ENCODE data around the gene MRPL2. TPM values are rescaled to one million over a fixed set of nuclear protein-coding genes. Genes with fewer than 3 reads are reported as not detected.
A peak's percentile ranks its signal among the peaks of the same experiment; 100 is the strongest.

Gene MRPL2
- total RNA-seq, 1 experiment from 2014 or later, result 123 TPM

DNA sequence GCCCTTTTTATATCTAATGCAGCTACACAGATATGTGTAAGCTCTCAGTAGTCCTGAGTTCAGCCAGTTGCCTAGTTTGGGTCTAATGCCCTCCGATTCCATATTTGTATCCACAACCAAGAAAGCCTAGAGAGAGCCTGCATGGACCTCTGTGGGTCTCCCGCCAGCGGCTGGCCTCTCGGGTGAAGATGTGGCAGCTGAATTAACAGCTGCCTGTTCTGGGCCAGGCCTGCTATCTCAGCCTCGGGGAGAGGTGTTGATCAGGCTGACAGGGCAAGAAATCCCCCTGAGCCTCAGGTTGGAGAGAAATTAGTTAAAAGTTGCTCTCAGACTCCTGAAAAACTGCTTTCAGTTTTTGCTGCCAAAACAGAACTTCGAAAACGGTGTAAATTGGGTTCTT is 36.7 kb upstream of the MRPL2 start:
- no TSS peak for BruUV-seq (replicated peaks)
- no peak overlapping the region for H3K4me3 ChIP-seq (ENCODE audit: low read depth, low read length)
- Mint-ChIP-seq H3K27ac (ENCODE audit: unreplicated experiment) (peak overlapping the region; percentile 87), H3K36me3 (ENCODE audit: insufficient read depth, unreplicated experiment) (peaks cover 10% of the 10 kb centered on the region), H3K9me3 (ENCODE audit: unreplicated experiment) (no peaks in the 10 kb centered on the region), H3K4me3 (ENCODE audit: unreplicated experiment) (peak overlapping the region; percentile 19), H3K4me1 (ENCODE audit: low read depth, unreplicated experiment) (peaks cover 29% of the 10 kb centered on the region), H3K27me3 (ENCODE audit: insufficient read depth, unreplicated experiment) (no peaks in the 10 kb centered on the region)
- H3K4me1 ChIP-seq, result peaks cover 60% of the 10 kb centered on the region
- H3K36me3 ChIP-seq (ENCODE audit: control insufficient read depth, insufficient read depth, low read length), result no peaks in the 10 kb centered on the region
- CTCF ChIA-PET, result interaction anchor here (0.6 to 2.2 kb wide), 2 partner anchors 21 to 47 kb away, joined by 8 to 10 read pairs; no protein-coding TSS in a partner anchor
- POLR2A ChIA-PET, result interaction anchor here (0.6 to 1.4 kb wide), 2 partner anchors 17 to 20 kb away, joined by 8 to 17 read pairs; partner anchors contain the start of gene PTK7
- intact Hi-C loops (cut with micrococcal nuclease; ENCODE audit: unreplicated experiment), result no loop called here
- no peaks in the 10 kb centered on the region for H3K9me3 ChIP-seq
- TF ChIP-seq, protein P1, sequence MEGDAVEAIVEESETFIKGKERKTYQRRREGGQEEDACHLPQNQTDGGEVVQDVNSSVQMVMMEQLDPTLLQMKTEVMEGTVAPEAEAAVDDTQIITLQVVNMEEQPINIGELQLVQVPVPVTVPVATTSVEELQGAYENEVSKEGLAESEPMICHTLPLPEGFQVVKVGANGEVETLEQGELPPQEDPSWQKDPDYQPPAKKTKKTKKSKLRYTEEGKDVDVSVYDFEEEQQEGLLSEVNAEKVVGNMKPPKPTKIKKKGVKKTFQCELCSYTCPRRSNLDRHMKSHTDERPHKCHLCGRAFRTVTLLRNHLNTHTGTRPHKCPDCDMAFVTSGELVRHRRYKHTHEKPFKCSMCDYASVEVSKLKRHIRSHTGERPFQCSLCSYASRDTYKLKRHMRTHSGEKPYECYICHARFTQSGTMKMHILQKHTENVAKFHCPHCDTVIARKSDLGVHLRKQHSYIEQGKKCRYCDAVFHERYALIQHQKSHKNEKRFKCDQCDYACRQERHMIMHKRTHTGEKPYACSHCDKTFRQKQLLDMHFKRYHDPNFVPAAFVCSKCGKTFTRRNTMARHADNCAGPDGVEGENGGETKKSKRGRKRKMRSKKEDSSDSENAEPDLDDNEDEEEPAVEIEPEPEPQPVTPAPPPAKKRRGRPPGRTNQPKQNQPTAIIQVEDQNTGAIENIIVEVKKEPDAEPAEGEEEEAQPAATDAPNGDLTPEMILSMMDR (IDR thresholded peaks at IDR 0.05; ENCODE audit: insufficient read depth in 1 of 2, low read depth in 1 of 2, low read length in 1 of 2, severe bottlenecking in 1 of 2, unreplicated experiment in 1 of 2), result no peak
- H3K27me3 ChIP-seq (replicated peaks; ENCODE audit: control insufficient read depth, insufficient read depth, low read length), result no peaks in the 10 kb centered on the region
- DNase-seq, result no peak

DNA sequence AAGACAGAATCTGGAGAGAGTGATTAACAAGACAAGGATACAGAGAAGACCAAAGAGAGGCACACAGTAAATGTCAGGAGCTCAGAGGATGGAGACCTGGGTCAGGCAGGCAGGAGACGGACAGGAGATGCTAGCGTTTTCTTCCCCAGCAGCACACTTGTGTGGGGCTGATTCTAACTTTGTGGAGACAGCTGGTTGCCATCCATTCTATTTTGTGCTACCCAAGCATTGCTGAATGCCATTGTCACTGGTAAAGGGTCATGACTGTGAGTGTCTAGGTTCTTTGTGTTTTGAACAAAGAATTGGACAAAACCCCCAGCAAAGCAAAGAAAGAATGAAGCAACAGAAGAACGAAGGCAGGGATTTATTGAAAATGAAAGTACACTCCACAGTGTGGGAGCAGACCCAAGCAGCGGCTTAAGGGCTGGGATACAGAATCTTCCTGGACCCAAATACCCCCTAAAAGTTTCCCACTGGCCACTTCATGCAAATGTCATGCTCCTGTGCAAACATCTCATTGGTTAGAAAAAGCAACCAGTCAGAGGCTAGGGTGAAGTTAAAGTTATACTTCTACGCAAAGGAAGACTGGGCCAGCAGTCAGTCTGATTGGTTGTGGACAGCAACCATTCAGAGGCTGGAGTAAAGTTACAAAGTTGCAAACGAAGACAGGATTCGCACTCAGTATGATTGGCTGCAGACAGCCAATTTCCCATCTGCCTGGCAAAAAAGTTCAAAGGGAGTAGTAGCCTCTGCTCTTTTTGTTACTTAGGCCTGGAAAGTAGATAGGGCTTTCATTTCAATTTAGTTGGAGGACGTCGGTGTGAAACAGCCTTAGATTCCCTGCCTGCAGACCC is 34.4 kb upstream of the MRPL2 start:
- peaks cover 80% of the 10 kb centered on the region for H3K4me1 ChIP-seq
- BruUV-seq (replicated peaks), result no TSS peak
- no peaks in the 10 kb centered on the region for H3K9me3 ChIP-seq
- Mint-ChIP-seq H3K36me3 (ENCODE audit: insufficient read depth, unreplicated experiment) (peaks cover 21% of the 10 kb centered on the region), H3K9me3 (ENCODE audit: unreplicated experiment) (no peaks in the 10 kb centered on the region), H3K4me1 (ENCODE audit: low read depth, unreplicated experiment) (peaks cover 43% of the 10 kb centered on the region), H3K4me3 (ENCODE audit: unreplicated experiment) (peak overlapping the region; percentile 6), H3K27ac (ENCODE audit: unreplicated experiment) (peak overlapping the region; percentile 78), H3K27me3 (ENCODE audit: insufficient read depth, unreplicated experiment) (no peaks in the 10 kb centered on the region)
- TF ChIP-seq, protein P1 (IDR thresholded peaks at IDR 0.05; ENCODE audit: insufficient read depth in 1 of 2, low read depth in 1 of 2, low read length in 1 of 2, severe bottlenecking in 1 of 2, unreplicated experiment in 1 of 2), result no peak
- no peak overlapping the region for H3K4me3 ChIP-seq (ENCODE audit: low read depth, low read length)
- ChIA-PET CTCF (no interaction called here), POLR2A (interaction anchor here (0.7 kb wide), 1 partner anchor 12 kb away, joined by 4 read pairs; no protein-coding TSS in a partner anchor)
- H3K27me3 ChIP-seq (replicated peaks; ENCODE audit: control insufficient read depth, insufficient read depth, low read length), result no peaks in the 10 kb centered on the region
- DNase-seq, result no peak
- intact Hi-C loops (cut with micrococcal nuclease; ENCODE audit: unreplicated experiment), result no loop called here
- H3K36me3 ChIP-seq (ENCODE audit: control insufficient read depth, insufficient read depth, low read length), result no peaks in the 10 kb centered on the region

GRCh38 chr6:43092635-43093034 is 33.4 kb upstream of the MRPL2 start:
- Mint-ChIP-seq H3K27me3 (ENCODE audit: insufficient read depth, unreplicated experiment) (no peaks in the 10 kb centered on the region), H3K36me3 (ENCODE audit: insufficient read depth, unreplicated experiment) (peaks cover 21% of the 10 kb centered on the region), H3K4me1 (ENCODE audit: low read depth, unreplicated experiment) (peaks cover 34% of the 10 kb centered on the region), H3K4me3 (ENCODE audit: unreplicated experiment) (peak overlapping the region; percentile 19), H3K27ac (ENCODE audit: unreplicated experiment) (peak overlapping the region; percentile 78), H3K9me3 (ENCODE audit: unreplicated experiment) (no peaks in the 10 kb centered on the region)
- ChIA-PET POLR2A (no interaction called here), CTCF (no interaction called here)
- no peaks in the 10 kb centered on the region for H3K27me3 ChIP-seq (replicated peaks; ENCODE audit: control insufficient read depth, insufficient read depth, low read length)
- TF ChIP-seq, protein P1 (IDR thresholded peaks at IDR 0.05; ENCODE audit: insufficient read depth in 1 of 2, low read depth in 1 of 2, low read length in 1 of 2, severe bottlenecking in 1 of 2, unreplicated experiment in 1 of 2), result no peak
- H3K4me1 ChIP-seq, result peaks cover 87% of the 10 kb centered on the region
- BruUV-seq (replicated peaks), result no TSS peak
- no peaks in the 10 kb centered on the region for H3K9me3 ChIP-seq
- no peak for DNase-seq
- no peak overlapping the region for H3K4me3 ChIP-seq (ENCODE audit: low read depth, low read length)
- intact Hi-C loops (cut with micrococcal nuclease; ENCODE audit: unreplicated experiment), result no loop called here
- no peaks in the 10 kb centered on the region for H3K36me3 ChIP-seq (ENCODE audit: control insufficient read depth, insufficient read depth, low read length)

Data from Caco-2 (cell line).